HG02571 (cell line): Measurements from ENCODE around the gene LANCL1.
"Not testable (repeated sequence)": the region's sequence is repeated elsewhere in the genome, so short reads cannot be mapped to it uniquely, and the experiment has no call there.

Source experiments
- ATAC-seq: cut with Tn5 transposase; IDR thresholded peaks from one replicate; pipeline ENCODE4 v1.9.1; 2021; ENCODE audit warnings: mild to moderate bottlenecking, moderate library complexity; ENCODE audit not compliant: unreplicated experiment

LANCL1 gene

GRCh38 chr2:210459880-210460279 is 16.7 kb downstream of the LANCL1 start:
- no peak for ATAC-seq

DNA sequence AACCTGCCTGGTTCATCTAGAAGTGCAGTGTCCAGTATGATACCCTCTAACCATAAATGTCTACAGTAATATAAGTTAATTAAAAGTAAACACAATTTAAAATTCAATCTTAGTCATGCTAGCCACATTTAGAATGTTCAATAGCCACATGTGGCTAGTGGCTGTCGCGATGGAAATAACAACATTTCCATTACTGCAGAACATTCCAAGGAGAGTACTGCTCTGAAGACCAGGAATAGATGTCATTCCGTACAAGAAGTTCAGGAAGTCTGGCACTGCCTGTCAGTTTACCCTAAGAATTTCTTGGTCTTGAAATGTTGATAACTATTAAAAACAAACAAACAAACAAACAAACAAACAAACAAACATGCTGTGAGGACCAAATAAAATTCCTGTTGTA is 17.2 kb downstream of the LANCL1 start:
- ATAC-seq = no peak

DNA sequence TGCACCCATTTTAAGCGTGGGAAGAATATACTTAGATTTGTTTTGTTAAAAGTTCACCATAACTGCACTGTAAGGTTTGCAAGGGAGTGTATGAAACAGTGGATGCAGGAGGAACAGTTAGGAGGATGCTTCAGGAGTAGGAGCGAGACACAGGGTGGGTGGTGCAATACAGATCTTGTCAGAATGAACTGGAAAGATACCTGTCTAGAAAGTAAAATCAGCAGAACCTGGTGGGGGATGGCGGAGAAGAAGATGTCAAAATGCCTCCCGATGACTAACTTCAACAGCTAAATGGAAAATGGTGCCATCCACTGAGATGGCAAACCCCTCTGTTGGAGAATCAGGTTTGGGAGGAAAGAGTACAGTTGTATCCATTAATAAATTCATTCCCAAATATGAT is 18.2 kb downstream of the LANCL1 start:
- no peak for ATAC-seq

GRCh38 chr2:210456571-210456970 is 20.0 kb downstream of the LANCL1 start:
- ATAC-seq = no peak

DNA sequence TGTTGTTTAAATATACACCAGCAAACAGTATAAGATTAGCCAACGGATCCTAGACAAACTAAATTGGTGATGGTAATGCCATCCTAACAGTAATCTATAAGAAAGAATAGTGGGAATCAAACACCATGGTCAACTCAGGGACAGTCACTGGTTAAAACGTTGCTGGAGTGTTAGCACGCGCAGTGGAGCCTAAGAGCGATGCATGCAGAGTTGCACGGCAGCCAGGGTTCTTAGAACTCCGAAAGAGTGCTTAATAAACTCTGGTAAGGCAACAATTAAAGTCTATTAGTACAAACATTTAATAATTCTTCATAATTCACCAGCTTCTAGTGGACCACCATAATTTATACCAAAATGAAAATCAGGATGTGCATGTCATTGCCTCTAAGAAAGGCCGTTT is 22.2 kb downstream of the LANCL1 start:
- ATAC-seq = no peak

DNA sequence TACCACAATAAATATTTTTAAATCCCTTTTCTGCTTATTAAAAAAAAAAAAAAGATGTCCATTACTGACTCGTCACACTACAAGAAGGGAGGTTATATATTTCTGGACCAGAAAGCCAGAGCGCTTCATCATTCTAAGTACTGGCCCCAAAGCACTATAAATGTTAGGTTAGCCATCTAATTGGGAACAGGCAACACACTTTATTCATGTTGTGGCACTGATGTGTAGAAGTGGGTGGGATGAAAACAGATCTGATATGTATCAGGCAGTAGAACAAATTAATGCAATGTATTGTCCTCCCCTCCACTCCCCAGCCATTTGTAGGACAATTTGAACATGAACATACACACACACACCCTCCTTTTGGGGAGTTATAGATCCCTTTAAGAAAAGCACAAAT is 24.4 kb downstream of the LANCL1 start:
- no peak for ATAC-seq

GRCh38 chr2:210450942-210451341 is 25.6 kb downstream of the LANCL1 start:
- ATAC-seq = not testable (repeated sequence)

GRCh38 chr2:210445732-210446131 is 30.8 kb downstream of the LANCL1 start:
- no peak for ATAC-seq

GRCh38 chr2:210445116-210445707 is 31.3 kb downstream of the LANCL1 start:
- ATAC-seq = peak; percentile 61

- no peak for ATAC-seq
These were observed 33.0 kb downstream of the LANCL1 start for GRCh38 chr2:210443527-210443926.

GRCh38 chr2:210442878-210443277 is 33.7 kb downstream of the LANCL1 start:
- no peak for ATAC-seq

DNA sequence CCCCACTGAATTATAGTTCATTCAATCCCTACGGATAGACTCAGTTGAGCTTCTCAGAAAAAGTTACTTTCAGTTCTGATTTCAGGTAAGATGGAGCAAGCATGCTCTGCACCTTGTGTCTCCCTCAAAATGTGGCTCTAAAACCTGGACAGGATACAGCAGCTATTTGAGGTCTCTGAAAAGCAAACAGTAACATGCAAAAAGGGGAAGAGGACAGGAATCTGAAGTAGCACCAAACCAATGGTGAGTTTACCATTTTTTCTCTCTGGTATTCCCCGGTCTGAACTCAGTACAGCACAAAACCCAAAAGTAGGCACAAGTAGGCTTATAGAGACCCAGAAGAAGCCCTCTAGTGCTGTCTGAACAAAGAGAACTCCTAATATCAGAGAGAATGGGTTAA is 34.1 kb downstream of the LANCL1 start:
- no peak for ATAC-seq

GRCh38 chr2:210440206-210440605 is 36.4 kb downstream of the LANCL1 start:
- ATAC-seq = no peak

DNA sequence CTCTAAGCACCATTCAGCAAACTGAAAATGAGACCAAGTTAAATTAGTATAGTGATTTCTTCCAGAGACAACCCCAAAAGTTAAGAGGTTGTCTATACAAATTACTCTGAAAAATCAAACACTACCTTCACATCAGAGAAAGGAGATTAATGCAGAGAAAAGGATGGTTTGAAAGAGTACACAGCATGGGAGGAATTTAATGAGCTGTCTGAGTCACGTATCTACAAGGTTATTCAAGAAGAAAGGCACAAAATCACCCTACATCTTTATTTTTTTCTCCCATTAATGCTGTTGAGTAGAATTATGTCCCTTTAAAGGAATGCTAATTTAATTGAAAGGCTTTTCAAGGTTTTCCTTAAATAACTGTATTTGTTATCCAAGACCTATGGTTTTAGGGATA is 41.1 kb downstream of the LANCL1 start:
- no peak for ATAC-seq

- ATAC-seq = no peak
These were observed 43.9 kb downstream of the LANCL1 start for GRCh38 chr2:210432633-210433032.

DNA sequence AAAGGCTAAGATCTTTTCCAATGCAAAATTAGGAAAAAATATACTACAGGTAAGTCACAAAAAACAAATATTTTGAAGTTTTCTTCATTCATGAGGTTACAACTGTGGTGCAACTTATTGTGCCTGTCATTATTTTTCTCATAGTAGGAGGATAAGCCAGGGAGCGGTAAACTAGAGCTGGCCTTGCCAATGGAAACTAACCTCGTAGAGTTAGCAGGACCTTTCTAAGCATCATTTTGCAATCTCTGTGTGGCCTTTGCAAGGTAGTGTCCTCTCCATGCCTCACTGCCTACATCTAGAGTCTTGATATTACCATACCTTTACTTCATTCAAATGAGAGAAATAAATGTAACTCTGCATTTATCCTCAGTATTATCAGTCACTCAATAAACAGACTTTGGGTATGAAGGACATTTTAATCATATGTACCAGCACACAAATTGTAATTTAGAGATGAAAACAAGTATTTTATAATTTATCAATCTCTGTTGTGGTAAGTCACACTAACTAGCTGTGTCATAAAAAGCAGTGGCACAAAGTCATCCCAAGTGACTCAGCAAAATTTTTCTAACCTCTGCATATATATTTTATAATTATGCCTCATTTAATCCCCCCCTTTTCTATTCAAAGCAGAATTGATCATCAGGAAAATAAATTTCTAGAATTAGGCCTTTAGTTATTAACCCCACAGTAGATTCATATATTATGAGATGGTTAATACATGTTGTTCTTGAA is 47.0 kb downstream of the LANCL1 start:
- ATAC-seq = no peak

DNA sequence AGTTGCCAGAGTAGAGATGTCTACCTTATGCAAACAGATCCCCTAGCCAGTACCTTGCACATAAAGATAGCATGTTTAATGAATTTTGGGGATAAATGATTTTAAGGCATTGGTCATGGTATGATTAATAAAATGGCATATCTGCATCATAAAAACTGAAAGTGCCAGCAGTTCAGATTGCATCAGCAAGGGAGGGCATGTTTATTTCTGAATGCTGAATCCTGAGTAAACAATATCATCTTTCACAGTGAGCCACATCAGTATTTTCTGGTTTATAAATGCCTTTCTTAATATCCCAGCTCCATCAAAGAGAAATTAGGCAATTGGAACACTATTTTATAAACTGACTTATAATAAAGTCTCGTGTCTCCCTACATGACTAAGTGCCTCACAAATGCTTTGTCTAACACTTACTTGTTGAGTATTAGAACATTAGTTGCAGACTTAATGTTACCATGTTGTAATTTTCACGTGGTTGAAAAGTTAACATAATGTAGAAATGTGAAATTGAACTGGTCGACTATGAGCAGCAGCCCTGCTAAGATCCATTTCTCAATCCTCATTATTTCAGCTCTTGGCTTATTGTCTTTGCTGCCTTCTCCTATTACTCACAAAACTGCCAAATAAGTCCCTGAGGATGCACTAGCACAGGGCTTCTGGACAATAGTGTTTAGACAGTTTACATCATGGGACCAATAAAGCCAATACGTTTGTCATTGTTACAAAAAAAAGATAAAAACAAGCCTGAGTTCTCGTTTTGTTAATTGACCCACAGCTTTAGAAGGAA is 48.0 kb downstream of the LANCL1 start:
- no peak for ATAC-seq

- ATAC-seq = not testable (repeated sequence)
These were observed 49.2 kb downstream of the LANCL1 start for GRCh38 chr2:210427309-210427708.

DNA sequence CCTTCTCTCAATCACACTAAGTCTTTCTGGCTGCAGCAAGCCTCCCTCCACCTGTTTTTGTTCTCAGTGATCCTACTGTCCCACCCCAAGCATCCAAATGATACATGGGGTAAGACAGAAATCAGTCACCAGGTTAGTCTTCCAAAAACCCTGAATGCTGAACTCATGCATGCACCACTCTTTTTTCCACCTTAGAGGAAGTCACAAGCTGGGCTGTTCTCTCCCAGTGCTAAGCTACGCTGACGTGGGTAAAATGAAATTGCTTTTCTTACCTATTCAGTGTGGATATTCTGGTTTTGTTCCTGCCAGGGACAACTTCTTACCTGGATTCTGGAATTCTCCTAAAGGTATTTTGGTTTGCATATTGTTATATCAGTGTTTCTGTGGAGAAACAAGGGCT is 54.2 kb downstream of the LANCL1 start:
- ATAC-seq = no peak

DNA sequence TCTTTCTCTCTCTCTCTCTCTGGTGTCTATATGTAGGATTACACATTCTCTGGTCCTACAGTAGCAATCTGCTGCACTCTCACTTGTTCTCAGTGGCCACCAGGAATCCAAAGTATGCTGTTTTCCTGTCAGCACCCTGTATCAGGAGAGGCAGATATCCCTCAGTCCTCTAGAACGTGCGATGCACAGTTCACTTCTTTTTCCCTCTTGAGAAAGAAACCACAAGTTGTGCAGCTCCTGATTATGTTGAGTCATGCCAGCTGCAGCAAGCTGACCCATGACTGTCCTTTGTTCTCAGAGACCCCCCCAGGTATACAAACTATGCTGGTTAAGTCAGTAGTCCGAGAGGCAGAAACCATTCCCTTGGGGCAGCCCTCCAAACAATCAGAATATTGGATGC is 54.6 kb downstream of the LANCL1 start:
- no peak for ATAC-seq

DNA sequence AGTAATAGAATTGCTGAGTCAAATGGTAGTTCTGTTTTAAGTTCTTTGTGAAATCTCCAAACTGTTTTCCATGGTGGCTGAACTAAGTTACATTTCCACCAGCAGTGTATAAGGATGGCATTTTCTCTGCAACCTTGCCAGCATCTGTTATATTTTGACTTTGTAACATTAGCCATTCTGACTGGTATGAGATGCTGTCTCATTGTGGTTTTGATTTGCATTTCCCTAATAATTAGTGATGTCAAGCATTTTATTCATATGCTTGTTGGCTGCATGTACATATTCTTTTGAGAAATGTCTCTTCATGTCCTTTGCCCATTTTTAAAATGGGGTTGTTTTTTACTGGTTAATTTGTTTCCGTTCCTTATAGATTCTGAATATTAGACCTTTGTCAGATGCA is 63.9 kb downstream of the LANCL1 start:
- ATAC-seq = no peak

GRCh38 chr2:210410542-210410941 is 66.0 kb downstream of the LANCL1 start:
- no peak for ATAC-seq
